Hematopoietic multipotent progenitor cell treated with erythropoietin and hydrocortisone succinate and interleukin-3 and kit ligand, for 4 days (in vitro differentiated cells): ENCODE data around the gene TRANK1.
"Not testable (repeated sequence)": the region's sequence is repeated elsewhere in the genome, so short reads cannot be mapped to it uniquely, and the experiment has no call there.

Source experiments
- DNase-seq: peaks from one replicate; pipeline ENCODE4 v3.0.0-alpha.2; 2015

The TRANK1 gene

DNA sequence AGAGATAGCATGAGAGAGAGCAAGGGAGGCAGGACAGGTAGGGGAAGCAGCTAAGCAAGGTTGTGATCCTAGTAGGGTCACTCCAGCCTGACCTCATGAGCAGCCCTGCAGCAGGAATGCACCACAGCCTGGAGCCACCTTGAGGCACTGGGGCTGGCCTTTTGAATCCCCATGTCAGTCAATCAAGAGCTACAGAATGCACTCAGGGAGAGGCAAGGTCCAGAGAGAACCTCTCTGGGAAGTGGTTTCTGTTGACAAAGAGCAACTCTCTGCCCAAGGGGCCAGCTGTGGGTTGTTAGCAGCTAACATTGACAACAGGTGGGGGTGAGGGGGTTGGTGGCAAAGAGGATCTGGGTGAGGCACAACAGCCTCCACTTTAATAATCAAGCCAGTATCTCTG, 54.6 kb downstream of the TRANK1 start:
- no peak for DNase-seq

- DNase-seq, result no peak
These were observed 63.1 kb downstream of the TRANK1 start for GRCh38 chr3:36881735-36882134.

DNA sequence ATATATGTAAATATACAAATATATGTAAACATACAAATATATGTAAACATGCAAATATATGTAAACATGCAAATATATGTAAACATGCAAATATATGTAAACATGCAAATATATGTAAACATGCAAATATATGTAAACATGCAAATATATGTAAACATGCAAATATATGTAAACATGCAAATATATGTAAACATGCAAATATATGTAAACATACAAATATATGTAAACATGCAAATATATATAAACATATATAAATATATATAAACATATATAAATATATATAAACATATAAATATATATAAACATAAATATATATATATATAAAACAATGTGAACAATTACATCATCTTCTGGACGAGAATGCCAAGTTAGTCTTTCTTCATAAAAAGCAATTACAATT, 65.0 kb downstream of the TRANK1 start:
- not testable (repeated sequence) for DNase-seq

GRCh38 chr3:36877930-36878685, 66.7 kb downstream of the TRANK1 start:
- DNase-seq, result no peak

- peak; percentile 62 for DNase-seq
These were observed 68.5 kb downstream of the TRANK1 start for GRCh38 chr3:36876181-36876936.

DNA sequence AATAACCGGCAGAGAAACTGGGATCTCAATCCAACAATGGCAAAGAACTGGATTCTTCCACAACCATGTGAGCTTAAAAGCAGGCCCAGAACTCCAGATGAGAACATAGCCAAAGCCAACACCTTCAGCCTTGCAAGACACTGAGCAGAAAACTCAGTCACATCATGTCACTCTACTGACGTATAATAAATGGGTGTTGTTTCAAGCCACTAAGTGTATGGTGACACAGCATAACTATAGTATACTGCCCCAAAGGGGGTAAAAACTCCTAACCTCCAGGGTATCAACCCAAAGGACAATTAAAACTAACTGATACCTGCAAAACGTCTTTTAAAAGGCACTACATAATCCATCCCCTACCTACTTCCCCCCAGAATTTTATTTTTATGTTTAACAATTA, 69.5 kb downstream of the TRANK1 start:
- no peak for DNase-seq

DNA sequence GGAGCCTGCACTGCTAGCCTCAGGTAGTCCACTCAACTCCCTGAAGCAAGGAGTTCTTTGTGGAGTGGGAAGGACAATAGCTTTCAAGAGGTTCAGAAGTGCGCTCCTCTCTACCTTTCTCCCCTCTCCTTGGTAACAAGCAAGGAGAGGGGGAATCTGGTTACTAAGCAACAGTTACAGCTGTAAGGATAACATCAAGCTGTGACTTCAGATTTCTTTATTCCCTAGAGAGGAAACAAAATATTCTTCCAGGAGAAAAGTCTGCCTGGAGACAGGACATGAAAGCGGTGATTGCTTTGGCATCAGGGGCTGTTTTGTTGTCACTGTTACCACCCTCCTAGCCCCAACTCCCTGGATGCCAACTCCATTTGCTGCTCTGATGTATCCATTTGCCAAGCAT, 70.4 kb downstream of the TRANK1 start:
- no peak for DNase-seq

GRCh38 chr3:36871379-36872126, 73.3 kb downstream of the TRANK1 start:
- DNase-seq, result peak; percentile 17

DNA sequence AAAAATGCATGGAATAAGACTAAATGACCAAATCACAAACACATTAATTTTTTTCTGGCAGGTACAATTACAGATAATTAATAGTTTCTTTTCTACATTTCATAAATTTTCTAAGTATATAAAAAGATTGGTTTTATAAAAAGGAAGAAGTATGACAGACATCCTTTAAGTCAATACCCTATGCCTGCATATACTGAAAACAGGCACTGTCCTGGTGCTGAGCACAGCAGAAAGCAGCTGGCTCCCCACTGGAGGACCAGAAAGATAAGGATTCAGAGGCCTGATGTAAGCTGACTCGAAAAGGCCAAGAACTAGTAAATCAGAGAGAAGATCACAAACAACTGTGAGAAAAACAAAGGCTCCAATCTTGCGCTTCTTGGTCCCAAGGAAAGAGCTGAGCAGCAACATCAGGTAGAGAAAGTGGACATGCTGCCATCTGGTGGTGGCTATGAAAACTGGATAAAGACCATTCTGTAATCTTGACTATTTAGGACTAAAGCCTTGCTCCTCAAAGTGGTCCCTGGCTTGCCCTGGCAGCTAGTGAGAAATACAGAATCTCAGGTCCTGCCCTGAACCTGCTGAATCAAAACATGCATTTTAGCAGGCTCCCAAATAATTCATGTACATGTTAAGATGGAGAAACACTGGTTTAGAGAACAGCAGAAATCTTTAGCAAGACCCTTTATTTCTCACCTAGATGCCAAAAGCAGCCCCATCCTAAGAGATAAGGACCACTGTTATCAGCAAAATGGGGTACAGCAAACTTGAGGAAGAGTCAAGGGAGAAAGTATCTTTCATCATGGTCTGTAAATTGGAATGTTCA, 76.0 kb downstream of the TRANK1 start:
- DNase-seq, result peak; percentile 83

- no peak for DNase-seq
These were observed 77.0 kb downstream of the TRANK1 start for GRCh38 chr3:36867810-36868209.

DNA sequence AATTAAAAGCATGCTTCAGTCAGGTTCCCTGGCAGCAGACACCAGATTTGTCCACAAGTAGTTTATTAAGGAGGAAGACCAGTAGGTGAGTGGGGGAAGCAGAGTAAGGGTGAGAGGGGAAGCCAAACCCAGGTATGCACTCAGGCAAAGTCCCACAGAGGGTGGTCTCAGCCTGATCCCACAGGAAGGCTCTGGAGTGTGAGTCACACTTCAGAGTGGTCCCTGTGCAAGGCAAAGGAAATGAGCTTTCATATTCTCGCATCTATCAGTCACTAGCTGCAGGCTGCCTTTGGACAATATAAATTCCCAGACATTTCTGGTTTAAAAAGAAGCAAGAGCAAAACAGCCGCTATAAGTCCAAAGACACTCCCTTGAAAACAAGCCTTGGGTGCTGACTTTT, 78.5 kb downstream of the TRANK1 start:
- DNase-seq, result no peak

GRCh38 chr3:36864180-36865053, 80.4 kb downstream of the TRANK1 start:
- DNase-seq, result peak; percentile 55

DNA sequence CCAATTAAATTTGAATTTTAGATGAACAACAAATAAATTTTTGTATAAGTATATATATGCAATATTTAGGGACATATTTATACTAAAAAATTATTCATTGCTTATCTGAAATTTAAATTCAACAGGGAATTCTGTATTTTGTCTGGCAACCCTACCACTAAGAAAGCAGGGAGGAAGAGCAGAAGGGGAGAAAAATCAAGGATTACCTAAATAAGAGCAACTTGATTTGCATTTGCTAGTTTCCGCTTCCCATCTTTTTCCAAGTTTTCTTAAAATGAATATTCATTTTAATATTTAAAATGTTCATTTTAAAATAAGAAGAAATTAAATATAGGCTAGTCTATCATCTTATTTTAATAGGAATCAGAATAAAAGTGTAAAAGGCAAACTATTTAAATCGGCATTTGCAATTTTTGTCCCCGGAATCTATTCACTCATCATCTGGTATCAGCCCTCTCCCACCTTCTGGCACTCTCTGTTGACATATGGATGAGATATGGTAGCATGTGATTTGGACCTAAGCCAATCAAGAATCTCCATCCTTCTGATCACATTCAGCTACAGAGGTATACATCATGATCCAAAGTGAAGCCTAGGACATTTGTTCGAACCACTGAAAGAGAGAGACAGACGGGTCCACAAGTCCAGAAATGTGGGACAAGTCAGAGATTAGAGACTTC, 82.6 kb downstream of the TRANK1 start:
- DNase-seq, result no peak

- no peak for DNase-seq
These were observed 85.4 kb downstream of the TRANK1 start for GRCh38 chr3:36859494-36859893.

DNA sequence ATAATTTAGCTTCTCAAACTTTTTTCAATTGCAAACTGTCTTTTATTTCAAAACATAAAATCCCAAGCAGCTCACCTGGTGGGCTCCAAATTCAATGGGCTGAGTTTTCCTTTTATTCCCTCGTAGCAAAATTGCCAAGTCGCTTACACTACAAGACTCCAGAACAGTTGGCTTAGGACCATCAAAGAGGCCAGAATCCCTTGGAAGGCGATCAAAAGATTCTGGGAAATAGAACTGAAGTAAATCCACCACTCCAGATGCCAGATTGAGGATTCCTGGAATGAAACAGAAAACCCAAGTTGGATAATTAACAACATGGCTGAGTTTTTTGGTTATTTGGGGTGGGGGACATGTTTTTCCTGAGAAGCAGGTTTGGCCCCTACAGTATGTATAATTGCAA, 92.8 kb downstream of the TRANK1 start:
- DNase-seq, result no peak

DNA sequence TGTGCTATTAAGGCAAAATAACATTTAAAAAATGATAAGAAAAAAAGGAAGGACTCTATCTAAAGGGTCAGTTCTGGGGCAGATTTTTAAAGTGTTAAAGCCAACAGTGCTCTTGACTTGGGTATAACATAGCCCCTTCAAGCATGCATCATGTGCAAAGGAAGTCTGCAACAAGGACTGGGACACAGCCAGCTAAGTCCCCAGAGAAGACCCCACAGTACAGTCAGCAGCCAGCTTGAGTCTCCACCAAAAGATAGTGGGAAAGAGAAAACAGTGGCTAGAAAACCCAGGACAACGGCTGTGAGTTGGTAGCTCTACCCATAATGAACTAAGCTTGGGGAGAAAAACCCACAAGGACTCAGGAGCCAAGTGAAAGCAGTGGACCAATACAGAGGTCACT, 94.1 kb downstream of the TRANK1 start:
- DNase-seq, result no peak

DNA sequence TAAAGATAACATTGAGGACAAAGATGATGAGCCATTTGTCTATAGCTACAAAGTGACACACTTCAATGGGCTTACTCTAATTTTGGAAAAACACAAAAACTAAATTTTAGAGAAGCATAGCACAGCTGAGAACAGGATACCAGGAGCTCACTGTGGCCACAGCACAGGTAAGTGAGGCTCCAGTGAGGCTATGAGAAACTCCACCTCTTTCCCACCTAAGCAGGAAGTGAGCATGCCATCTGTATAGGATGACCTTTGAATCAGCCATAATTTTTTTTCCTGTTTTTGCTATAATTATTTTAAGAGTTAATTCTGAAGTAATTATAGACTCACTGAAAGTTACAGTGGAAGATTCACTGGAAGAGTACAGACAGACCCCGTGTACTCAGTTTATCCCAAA, 98.4 kb downstream of the TRANK1 start:
- no peak for DNase-seq

DNA sequence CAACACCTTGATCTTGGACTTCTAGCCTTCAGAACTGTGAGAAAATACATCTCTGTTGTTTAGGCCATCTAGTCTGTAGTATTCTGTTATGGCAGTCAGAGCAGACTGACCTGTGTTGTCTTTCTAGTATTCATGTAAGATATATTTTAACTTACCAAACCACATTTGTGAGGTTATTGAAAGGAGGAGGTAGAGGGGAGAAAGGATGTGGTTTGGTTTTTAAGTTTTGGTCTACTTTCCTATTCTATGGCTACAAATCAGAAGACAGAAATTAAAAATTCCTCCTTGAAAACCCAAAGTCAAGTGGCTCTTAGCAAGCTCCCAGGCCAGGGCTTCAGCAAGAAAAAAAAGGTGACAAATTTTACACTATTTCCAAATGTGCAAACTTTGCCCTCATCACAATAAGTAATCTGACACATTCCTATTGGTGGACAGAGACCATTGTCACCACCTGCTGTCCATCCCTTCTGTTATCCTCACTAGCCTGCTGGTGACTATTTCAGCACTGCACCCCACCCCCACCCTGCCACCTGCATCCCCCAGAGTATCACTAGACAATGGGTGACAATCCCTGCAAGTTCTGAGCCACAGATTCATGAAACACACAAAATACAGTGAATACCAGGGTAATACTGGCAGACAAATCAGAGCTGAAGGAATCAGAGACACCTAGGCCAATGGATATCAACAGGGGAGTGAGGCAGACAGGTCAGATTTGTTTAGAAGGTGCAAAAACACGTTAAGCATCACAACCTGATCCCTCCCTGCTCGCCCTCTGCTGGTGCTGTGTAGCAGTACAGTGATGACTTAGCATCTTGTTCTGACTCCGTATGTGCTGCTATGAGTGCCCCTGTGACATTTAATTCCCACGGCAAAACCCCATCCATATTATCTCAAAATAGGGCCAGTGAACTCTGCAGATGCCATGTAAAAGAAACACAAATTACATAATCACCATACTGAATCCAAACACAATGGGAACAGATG, 101.5 kb downstream of the TRANK1 start:
- DNase-seq, result peak; percentile 48

- peak; percentile 17 for DNase-seq
These were observed 102.6 kb downstream of the TRANK1 start for GRCh38 chr3:36842275-36842674.

- DNase-seq, result no peak
These were observed 104.4 kb downstream of the TRANK1 start for GRCh38 chr3:36840453-36840921.
